Hepatocyte (in vitro differentiated cells): ENCODE data around the gene NHLH1.

Experiments
- CTCF ChIP-seq: fragments of 200-600 bp; sonication (generic); IDR thresholded peaks from 2 replicates; pipeline ENCODE4 v1.5.1; 2016; ENCODE audit warnings: antibody characterized with exemption, mild to moderate bottlenecking; ENCODE audit not compliant: poor library complexity
- EZH2 ChIP-seq: fragments of 200-600 bp; sonication (generic); IDR thresholded peaks from 2 replicates; pipeline ENCODE4 v1.6.1; 2016; ENCODE audit warnings: antibody characterized with exemption, mild to moderate bottlenecking, borderline replicate concordance
- EZH2phosphoT487 ChIP-seq: fragments of 200-600 bp; sonication (generic); IDR thresholded peaks from one replicate; pipeline ENCODE4 v1.6.1; 2018; ENCODE audit warnings: antibody characterized with exemption, mild to moderate bottlenecking, low read depth, moderate library complexity; ENCODE audit not compliant: unreplicated experiment, severe bottlenecking

DNA sequence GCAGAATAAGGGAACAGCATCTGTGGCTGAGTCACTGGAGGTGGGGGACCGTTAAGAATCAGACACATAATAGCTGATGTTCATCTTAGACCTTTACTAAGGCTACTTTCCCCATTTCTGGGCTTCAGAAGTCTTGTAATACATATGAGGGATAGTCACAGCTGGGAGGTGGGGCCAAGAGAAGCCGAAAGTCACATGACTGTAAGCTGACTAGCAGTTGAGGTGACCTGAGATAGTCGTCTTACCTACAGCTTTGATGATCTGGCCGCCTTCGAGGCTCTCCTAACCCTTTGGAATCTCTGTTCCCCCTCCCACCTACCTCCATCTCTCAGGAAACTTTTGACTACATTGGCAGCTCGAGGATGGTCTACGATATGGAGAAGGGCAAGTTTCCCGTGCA lies 14.3 kb upstream of the NHLH1 start:
- TF ChIP-seq CTCF: no peak
- TF ChIP-seq EZH2: no peak
- TF ChIP-seq EZH2phosphoT487: no peak
